HepG2 (cell line): ENCODE data around the gene CATSPERD. TPM values are rescaled to one million over a fixed set of nuclear protein-coding genes. Genes with fewer than 3 reads are reported as not detected.

Experiments
- CHD4 ChIP-seq: fragments of 200-600 bp; sonication (generic); IDR thresholded peaks from 2 replicates; pipeline ENCODE4 v1.7.0; 2017; ENCODE audit warnings: mild to moderate bottlenecking, low read length, borderline replicate concordance
- CREM ChIP-seq, 2 experiments: sonication (generic) in 1 of 2; formaldehyde crosslinking in 1 of 2; IDR thresholded peaks; 2 replicates each; pipeline versions ENCODE4 v1.4.0 to v1.6.1; 2016 to 2020; ENCODE audit warnings: antibody characterized with exemption in 1 of 2, mild to moderate bottlenecking in 1 of 2, missing genetic modification reagents in 1 of 2
- GABPA ChIP-seq, 2 experiments: IDR thresholded peaks; 2 replicates each; pipeline ENCODE4 v1.6.1; 2011 to 2016; ENCODE audit warnings: low read depth in 2 of 2, low read length in 1 of 2, missing biosample characterization in 1 of 2, missing genetic modification characterization in 1 of 2
- HOMEZ ChIP-seq: IDR thresholded peaks from 2 replicates; pipeline ENCODE4 v1.6.1; 2016; ENCODE audit warnings: low read depth
- MIXL1 ChIP-seq: IDR thresholded peaks from 2 replicates; pipeline ENCODE4 v1.6.1; 2016
- MLLT10 ChIP-seq: sonication (generic); formaldehyde crosslinking; IDR thresholded peaks from 2 replicates; pipeline ENCODE4 v1.4.0; 2020; ENCODE audit warnings: missing genetic modification reagents
- NFKB2 ChIP-seq: sonication (generic); formaldehyde crosslinking; IDR thresholded peaks from 2 replicates; pipeline ENCODE4 v1.4.0; 2020; ENCODE audit warnings: missing genetic modification reagents, borderline replicate concordance
- NFRKB ChIP-seq: fragments of 450-650 bp; IDR thresholded peaks from 2 replicates; pipeline ENCODE4 v1.6.1; 2017
- PAX8 ChIP-seq: sonication (generic); formaldehyde crosslinking; IDR thresholded peaks from 2 replicates; pipeline ENCODE4 v1.8.0; 2022; ENCODE audit warnings: mild to moderate bottlenecking, missing genetic modification reagents, borderline replicate concordance
- PBX3 ChIP-seq: sonication (generic); formaldehyde crosslinking; IDR thresholded peaks from 2 replicates; pipeline ENCODE4 v1.8.1; 2023; ENCODE audit warnings: missing genetic modification reagents, inconsistent platforms, borderline replicate concordance
- PHB2 ChIP-seq: fragments of 450-650 bp; IDR thresholded peaks from 2 replicates; pipeline ENCODE4 v1.6.1; 2018; ENCODE audit not compliant: partially characterized antibody
- PRDM4 ChIP-seq: sonication (generic); formaldehyde crosslinking; IDR thresholded peaks from 2 replicates; pipeline ENCODE4 v1.9.0; 2021; ENCODE audit warnings: missing genetic modification reagents, borderline replicate concordance
- RXRA ChIP-seq: sonication (generic); formaldehyde crosslinking; IDR thresholded peaks from 2 replicates; pipeline ENCODE4 v1.5.1; 2020; ENCODE audit warnings: missing genetic modification reagents
- SOX5 ChIP-seq: IDR thresholded peaks from 2 replicates; pipeline ENCODE4 v1.6.1; 2016; ENCODE audit warnings: borderline replicate concordance
- TGIF2 ChIP-seq: IDR thresholded peaks from 2 replicates; pipeline ENCODE4 v1.6.1; 2016; ENCODE audit warnings: control low read depth, missing compliant biosample characterization
- YY1 ChIP-seq: IDR thresholded peaks from 2 replicates; pipeline ENCODE4 v1.6.1; 2011; ENCODE audit warnings: low read length, low read depth, moderate library complexity, mild to moderate bottlenecking; ENCODE audit not compliant: insufficient read depth, insufficient replicate concordance
- ZBTB8A ChIP-seq: sonication (generic); formaldehyde crosslinking; IDR thresholded peaks from 2 replicates; pipeline ENCODE4 v1.4.0; 2020; ENCODE audit warnings: mild to moderate bottlenecking, low read depth, missing genetic modification reagents, borderline replicate concordance
- ZNF510 ChIP-seq: sonication (generic); formaldehyde crosslinking; IDR thresholded peaks from 2 replicates; pipeline ENCODE4 v1.4.0; 2020; ENCODE audit warnings: low read depth, mild to moderate bottlenecking, missing genetic modification reagents
- ZNF580 ChIP-seq: IDR thresholded peaks from 2 replicates; pipeline ENCODE4 v1.6.1; 2016; ENCODE audit warnings: low read depth, borderline replicate concordance
- ZNF629 ChIP-seq: sonication (generic); formaldehyde crosslinking; conservative IDR thresholded peaks from 2 replicates; pipeline ENCODE4 v1.5.0; 2020; ENCODE audit warnings: missing genetic modification reagents
- ZNF652 ChIP-seq: IDR thresholded peaks from 2 replicates; pipeline ENCODE4 v1.6.1; 2016; ENCODE audit warnings: low read depth, borderline replicate concordance
- ZNF674 ChIP-seq: sonication (generic); formaldehyde crosslinking; IDR thresholded peaks from 2 replicates; pipeline ENCODE4 v1.5.0; 2020; ENCODE audit warnings: low read depth, mild to moderate bottlenecking, missing genetic modification reagents
- ZSCAN30 ChIP-seq: sonication (generic); formaldehyde crosslinking; IDR thresholded peaks from 2 replicates; pipeline ENCODE4 v1.5.0; 2020; ENCODE audit warnings: mild to moderate bottlenecking, missing genetic modification reagents
- polyA plus RNA-seq, 8 experiments: library from polyadenylated mRNA; depleted of rRNA in 3 of 8; stranded (reverse) in 7 of 8; unstranded in 1 of 8; fragments of >200 nt; fragmentation: Illumina TruSeq in 4 of 8; extraction: Trizol in 4 of 8; gene quantifications; 2 replicates each; pipeline versions ENCODE4 v1.2.1 to v1.2.3, GENCODE V29; 2011 to 2016; ENCODE audit warnings: low read depth in 4 of 8, missing spikeins in 1 of 8, mixed read lengths in 1 of 8; ENCODE audit not compliant: insufficient read depth in 1 of 8
- total RNA-seq, 5 experiments: library from RNA; depleted of rRNA; stranded (reverse); fragments of >200 nt; fragmentation: Illumina TruSeq; extraction: Trizol; gene quantifications; 2 replicates each; pipeline ENCODE4 v1.2.3, GENCODE V29; 2016; ENCODE audit warnings: low read depth in 1 of 5

CATSPERD gene
- total and polyA plus RNA-seq, 2 of the 13 experiments (the other 11 are each of a cell fraction or from before 2014, with no cell fraction given), result 0.04 TPM; not detected in 1

- TF ChIP-seq MIXL1 (CRISPR knock-in tag) (no peak), GABPA (IDR thresholded peaks at IDR 0.05; ENCODE audit: low read depth, low read length) (no peak), GABPA (CRISPR knock-in tag; IDR thresholded peaks at IDR 0.05; ENCODE audit: low read depth) (peak; percentile 26; the same call in 1 of the 2 replicates), CREM (IDR thresholded peaks at IDR 0.05) (peak; percentile 50), CREM (CRISPR knock-in tag; IDR thresholded peaks at IDR 0.05) (peak; percentile 66), MLLT10 (CRISPR knock-in tag) (no peak), ZNF510 (CRISPR knock-in tag) (no peak), ZSCAN30 (CRISPR knock-in tag) (no peak), CHD4 (no peak), RXRA (CRISPR knock-in tag) (peak; percentile 82; the same call in 1 of the 2 replicates), YY1 (peak; percentile 45), ZNF629 (no peak), PHB2 (no peak), ZNF652 (CRISPR knock-in tag) (no peak), SOX5 (CRISPR knock-in tag) (no peak), NFKB2 (peak; percentile 42; the same call in 1 of the 2 replicates), NFRKB (no peak), PAX8 (CRISPR knock-in tag) (no peak), ZNF580 (CRISPR knock-in tag) (no peak; the same call in 1 of the 2 replicates), PRDM4 (CRISPR knock-in tag) (no peak), HOMEZ (CRISPR knock-in tag) (no peak), ZNF674 (CRISPR knock-in tag) (no peak), ZBTB8A (CRISPR knock-in tag) (no peak), PBX3 (CRISPR knock-in tag) (no peak), TGIF2 (CRISPR knock-in tag) (peak; percentile 74; the same call in 1 of the 2 replicates)
These were observed 33.6 kb upstream of the CATSPERD start (continued) for GRCh38 chr19:5686647-5687359.
